ENCODE results near the gene GAST.
"Not testable (repeated sequence)": the region's sequence is repeated elsewhere in the genome, so short reads cannot be mapped to it uniquely, and the experiment has no call there.

DNA sequence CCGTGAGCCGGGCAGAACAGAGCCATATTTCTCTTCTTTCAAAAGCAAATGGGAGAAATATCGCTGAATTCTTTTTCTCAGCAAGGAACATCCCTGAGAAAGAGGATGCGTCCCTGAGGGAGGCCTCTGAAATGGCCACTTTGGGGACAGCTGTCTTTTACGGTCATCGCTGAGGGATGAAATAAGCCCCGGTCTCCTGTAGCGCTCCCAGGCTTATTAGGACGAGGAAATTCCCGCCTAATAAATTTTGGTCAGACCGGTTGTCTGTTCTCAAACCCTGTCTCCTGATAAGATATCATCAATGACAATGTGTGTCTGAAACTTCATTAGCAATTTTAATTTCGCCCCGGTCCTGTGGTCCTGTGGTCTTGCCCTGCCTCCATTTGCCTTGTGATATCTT lies 26.4 kb upstream of the GAST start:
- TF ChIP-seq CTCF (IDR thresholded peaks at IDR 0.05; ENCODE audit: low read depth, low read length); EZH2phosphoT487 (IDR thresholded peaks at IDR 0.05; ENCODE audit: low read depth): not testable (repeated sequence)
